Measurements from ENCODE around the gene MRPL10.
A peak's percentile ranks its signal among the peaks of the same experiment; 100 is the strongest.

MRPL10 gene

GRCh38 chr17:47831003-47831933 is at the start of gene MRPL10, which contains the start of gene LRRC46:
MRPL10 (minus strand) TSS chr17:47831541; CDS start chr17:47831511, 30 bp downstream.
LRRC46 (plus strand) TSS chr17:47831670; CDS start chr17:47831990, 320 bp downstream.
- peak; percentile 86 to 92 for DNase-seq (ENCODE audit: low read depth in 2 of 2)

GRCh38 chr17:47879776-47880454 is 48.6 kb upstream of the MRPL10 start:
- DNase-seq (ENCODE audit: low read depth in 2 of 2), result no peak

- DNase-seq (ENCODE audit: low read depth in 2 of 2), result no peak
Observed at GRCh38 chr17:47879028-47879585, 47.8 kb upstream of the MRPL10 start.

- DNase-seq (ENCODE audit: low read depth in 2 of 2), result no peak
Observed at GRCh38 chr17:47878203-47879027, 47.1 kb upstream of the MRPL10 start.

GRCh38 chr17:47877368-47878034 is 46.2 kb upstream of the MRPL10 start:
- DNase-seq (ENCODE audit: low read depth in 2 of 2), result no peak

- no peak for DNase-seq (ENCODE audit: low read depth in 2 of 2)
Observed at GRCh38 chr17:47875011-47875985, 44.0 kb upstream of the MRPL10 start.

- no peak for DNase-seq (ENCODE audit: low read depth in 2 of 2)
Observed at GRCh38 chr17:47873200-47874090, 42.1 kb upstream of the MRPL10 start.

- no peak for DNase-seq (ENCODE audit: low read depth in 2 of 2)
Observed at GRCh38 chr17:47872651-47873161, 41.4 kb upstream of the MRPL10 start.

GRCh38 chr17:47872019-47872650 is 40.8 kb upstream of the MRPL10 start:
- DNase-seq (ENCODE audit: low read depth in 2 of 2), result no peak

GRCh38 chr17:47871048-47871447 is 39.7 kb upstream of the MRPL10 start:
- no peak for DNase-seq (ENCODE audit: low read depth in 2 of 2)

- DNase-seq (ENCODE audit: low read depth in 2 of 2), result no peak
Observed at GRCh38 chr17:47870056-47870455, 38.7 kb upstream of the MRPL10 start.

GRCh38 chr17:47869114-47869513 is 37.8 kb upstream of the MRPL10 start:
- DNase-seq (ENCODE audit: low read depth in 2 of 2), result no peak

- no peak for DNase-seq (ENCODE audit: low read depth in 2 of 2)
Observed at GRCh38 chr17:47867813-47868533, 36.6 kb upstream of the MRPL10 start.

- no peak for DNase-seq (ENCODE audit: low read depth in 2 of 2)
Observed at GRCh38 chr17:47866941-47867340, 35.6 kb upstream of the MRPL10 start.

- DNase-seq (ENCODE audit: low read depth in 2 of 2), result no peak
Observed at GRCh38 chr17:47864791-47865216, 33.5 kb upstream of the MRPL10 start.

GRCh38 chr17:47862621-47863440 is 31.5 kb upstream of the MRPL10 start:
- no peak for DNase-seq (ENCODE audit: low read depth in 2 of 2)

All from stimulated activated CD8-positive, alpha-beta memory T cell treated with anti-CD3 and anti-CD28 coated beads, Interleukin-2, amount 100 ng/mL, for 48 hours (primary cell).